AG04450 (cell line): ENCODE results near the gene DMBX1. TPM values are rescaled to one million over a fixed set of nuclear protein-coding genes. Genes with fewer than 3 reads are reported as not detected.

Source experiments
- CTCF ChIA-PET: fragments of 300-600, 350-600 bp; formaldehyde crosslinking; extraction: SDS; loops from one replicate; lab custom pipeline; 2022; ENCODE audit warnings: antibody characterized with exemption, inconsistent platforms; lab: Charles Lee
- POLR2A ChIA-PET: fragments of 350-600 bp; formaldehyde crosslinking; extraction: SDS; loops from one replicate; lab custom pipeline; 2021; ENCODE audit warnings: antibody characterized with exemption, inconsistent platforms; lab: Yijun Ruan, JAX
- DNase-seq: peaks from one replicate; pipeline ENCODE4 v3.0.0-alpha.2; 2011; ENCODE audit warnings: low read depth, low spot score
- H3K27ac ChIP-seq: one replicate; pipeline ENCODE4 v1.5.1; 2012; ENCODE audit warnings: low read depth, low read length, control low read depth
- H3K27me3 ChIP-seq: one replicate; pipeline ENCODE4 v1.6.0; 2012; ENCODE audit warnings: low read length; ENCODE audit not compliant: control insufficient read depth, insufficient read depth
- H3K4me3 ChIP-seq: 2 replicates; pipeline ENCODE4 v1.5.1; 2011; ENCODE audit warnings: mild to moderate bottlenecking, low read depth, low read length, control low read depth
- H3K9me3 ChIP-seq: 2 replicates; pipeline ENCODE4 v1.5.1; 2012; ENCODE audit warnings: low read length; ENCODE audit not compliant: control insufficient read depth, insufficient read depth
- polyA plus RNA-seq: library from polyadenylated mRNA; depleted of rRNA; stranded (reverse); fragments of >200 nt; gene quantifications from 2 replicates; pipeline ENCODE4 v1.2.3, GENCODE V29; 2011
- TF ChIP-seq, protein P1 (sequence below): IDR thresholded peaks from 2 replicates; pipeline ENCODE4 v1.5.1; 2011; ENCODE audit warnings: low read depth, low read length, control low read depth, inconsistent platforms

DMBX1 gene
- polyA plus RNA-seq, 1 experiment: not detected

DNA sequence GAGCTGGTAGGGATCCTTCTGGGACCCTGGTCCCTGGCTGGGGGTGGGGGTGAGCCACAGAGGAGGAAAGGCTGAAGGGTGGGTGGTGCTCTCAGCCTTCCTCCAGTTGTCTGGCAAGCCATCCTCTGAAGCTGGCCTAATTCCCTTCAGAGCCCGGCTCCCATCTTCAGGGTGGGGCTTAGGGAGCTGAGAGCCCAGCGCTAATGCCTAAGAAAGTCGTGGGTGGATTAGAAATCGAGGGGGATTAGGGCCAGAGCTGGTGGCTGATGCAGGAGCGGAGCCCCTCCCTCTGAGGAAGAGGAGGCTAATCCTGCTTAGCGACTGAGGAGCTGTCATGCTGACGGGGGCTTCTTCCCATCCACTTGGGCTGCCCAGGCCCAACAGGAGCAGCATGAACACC is 30.8 kb upstream of the DMBX1 start:
- no peaks in the 10 kb centered on the region for H3K9me3 ChIP-seq
- no peak overlapping the region for H3K27ac ChIP-seq
- DNase-seq: no peak
- POLR2A ChIA-PET: no interaction called here
- CTCF ChIA-PET: interaction anchor here (1.3 to 2.3 kb wide), 2 partner anchors 12 to 13 kb away, joined by 3 to 14 read pairs; no protein-coding TSS in a partner anchor
- H3K27me3 ChIP-seq: peaks cover 61% of the 10 kb centered on the region
- TF ChIP-seq, protein P1, sequence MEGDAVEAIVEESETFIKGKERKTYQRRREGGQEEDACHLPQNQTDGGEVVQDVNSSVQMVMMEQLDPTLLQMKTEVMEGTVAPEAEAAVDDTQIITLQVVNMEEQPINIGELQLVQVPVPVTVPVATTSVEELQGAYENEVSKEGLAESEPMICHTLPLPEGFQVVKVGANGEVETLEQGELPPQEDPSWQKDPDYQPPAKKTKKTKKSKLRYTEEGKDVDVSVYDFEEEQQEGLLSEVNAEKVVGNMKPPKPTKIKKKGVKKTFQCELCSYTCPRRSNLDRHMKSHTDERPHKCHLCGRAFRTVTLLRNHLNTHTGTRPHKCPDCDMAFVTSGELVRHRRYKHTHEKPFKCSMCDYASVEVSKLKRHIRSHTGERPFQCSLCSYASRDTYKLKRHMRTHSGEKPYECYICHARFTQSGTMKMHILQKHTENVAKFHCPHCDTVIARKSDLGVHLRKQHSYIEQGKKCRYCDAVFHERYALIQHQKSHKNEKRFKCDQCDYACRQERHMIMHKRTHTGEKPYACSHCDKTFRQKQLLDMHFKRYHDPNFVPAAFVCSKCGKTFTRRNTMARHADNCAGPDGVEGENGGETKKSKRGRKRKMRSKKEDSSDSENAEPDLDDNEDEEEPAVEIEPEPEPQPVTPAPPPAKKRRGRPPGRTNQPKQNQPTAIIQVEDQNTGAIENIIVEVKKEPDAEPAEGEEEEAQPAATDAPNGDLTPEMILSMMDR: no peak
- no peak overlapping the region for H3K4me3 ChIP-seq

DNA sequence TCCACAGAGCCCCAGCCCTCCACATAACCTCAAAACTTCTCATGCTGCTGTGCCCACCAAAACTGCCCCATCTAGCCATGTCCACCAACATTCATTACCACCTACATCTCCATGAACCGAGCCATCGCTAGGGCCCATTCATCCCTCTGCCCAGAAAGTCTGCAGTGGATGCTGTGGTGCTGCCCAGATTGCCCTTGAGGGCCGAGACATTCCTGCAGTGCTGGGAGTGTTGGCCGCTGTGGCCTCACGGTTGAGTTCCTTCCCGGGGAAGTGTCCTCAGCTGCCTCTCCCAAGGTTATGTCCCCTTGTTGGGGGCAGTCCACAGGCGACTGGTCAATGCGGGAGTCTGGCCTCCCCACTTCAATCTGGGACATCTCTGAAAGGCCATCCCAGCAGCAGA is 30.3 kb upstream of the DMBX1 start:
- no peak overlapping the region for H3K27ac ChIP-seq
- POLR2A ChIA-PET: no interaction called here
- H3K9me3 ChIP-seq: no peaks in the 10 kb centered on the region
- no peak for DNase-seq
- CTCF ChIA-PET: interaction anchor here (1.1 to 2.3 kb wide), 3 partner anchors 12 to 14 kb away, joined by 3 to 14 read pairs (median 5); no protein-coding TSS in a partner anchor
- H3K4me3 ChIP-seq: no peak overlapping the region
- H3K27me3 ChIP-seq: peaks cover 61% of the 10 kb centered on the region
- TF ChIP-seq, protein P1: no peak

DNA sequence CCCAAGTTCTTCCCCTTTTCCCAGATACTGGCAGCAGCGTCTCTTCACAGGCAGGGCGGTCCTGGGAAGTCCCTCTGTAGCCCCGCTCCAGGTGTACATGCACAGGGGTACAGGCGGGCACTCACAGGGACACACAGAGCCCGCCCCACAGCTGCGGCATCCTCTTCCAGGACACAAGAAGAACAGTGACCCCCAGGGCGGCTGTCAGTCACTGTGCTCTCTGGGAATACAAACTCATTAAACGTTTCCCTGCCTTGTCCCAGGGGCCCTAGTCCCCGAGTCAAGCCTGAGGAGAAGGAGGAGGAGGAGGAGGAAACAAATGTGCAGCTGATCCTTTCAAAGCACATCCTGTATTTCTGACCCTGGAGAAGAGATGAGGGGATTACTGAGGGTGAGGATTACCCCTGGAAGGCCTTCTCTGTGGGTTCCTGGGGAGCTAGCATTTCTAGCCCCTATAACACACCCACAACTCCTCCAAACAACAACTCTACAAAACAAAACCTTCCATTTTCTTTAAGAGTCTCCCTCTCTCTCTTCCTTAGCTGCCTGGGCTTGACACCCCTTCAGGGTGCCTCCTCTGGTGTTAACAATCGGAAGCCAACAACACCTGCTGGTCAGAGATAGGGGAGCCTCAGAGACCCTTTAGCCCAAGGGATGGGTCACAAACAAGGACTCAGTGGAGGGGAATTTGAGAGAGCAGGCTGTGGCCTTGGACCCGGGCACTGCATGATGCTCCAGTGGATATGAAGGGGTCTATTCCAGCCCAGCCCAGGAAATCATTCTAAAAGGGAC is 28.4 kb upstream of the DMBX1 start:
- H3K27me3 ChIP-seq: peaks cover 66% of the 10 kb centered on the region
- TF ChIP-seq, protein P1: no peak
- ChIA-PET CTCF (no interaction called here), POLR2A (no interaction called here)
- no peak overlapping the region for H3K4me3 ChIP-seq
- H3K9me3 ChIP-seq: no peaks in the 10 kb centered on the region
- DNase-seq: no peak
- no peak overlapping the region for H3K27ac ChIP-seq

DNA sequence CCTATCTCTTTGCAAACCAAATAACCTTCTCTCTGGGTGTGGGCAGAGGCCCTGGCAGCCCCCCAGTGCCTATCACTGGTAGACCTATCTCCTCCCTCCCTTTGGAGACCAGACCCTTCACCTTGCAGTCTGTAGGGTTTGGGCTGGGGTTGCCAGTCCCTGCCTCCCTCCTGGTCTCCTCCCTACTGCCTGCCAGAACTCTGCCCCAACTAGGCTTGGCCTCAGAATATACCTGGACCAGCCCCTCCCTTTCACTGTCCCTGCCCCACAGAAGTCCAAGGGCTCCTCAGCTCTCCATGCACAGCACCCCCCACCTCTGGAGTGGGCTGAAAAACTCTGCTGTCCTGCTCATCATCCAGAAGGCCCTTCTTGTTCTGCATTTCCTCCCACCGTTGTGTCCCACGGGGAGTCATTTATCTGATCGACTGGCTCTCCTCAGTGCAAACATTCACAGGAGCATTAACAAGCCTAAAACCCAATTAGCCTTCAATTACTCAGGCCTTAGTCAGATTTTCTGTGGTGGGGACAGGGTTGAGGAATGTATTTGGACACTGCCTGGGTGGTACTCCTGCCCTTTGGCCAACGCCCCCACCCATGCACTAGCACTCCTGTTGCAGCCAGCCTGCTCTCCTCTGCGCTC is 27.7 kb upstream of the DMBX1 start:
- H3K4me3 ChIP-seq: no peak overlapping the region
- H3K27ac ChIP-seq: no peak overlapping the region
- CTCF ChIA-PET: no interaction called here
- TF ChIP-seq, protein P1: no peak
- DNase-seq: no peak
- POLR2A ChIA-PET: no interaction called here
- H3K27me3 ChIP-seq: peaks cover 68% of the 10 kb centered on the region
- H3K9me3 ChIP-seq: no peaks in the 10 kb centered on the region; the same call in 1 of the 2 replicates

DNA sequence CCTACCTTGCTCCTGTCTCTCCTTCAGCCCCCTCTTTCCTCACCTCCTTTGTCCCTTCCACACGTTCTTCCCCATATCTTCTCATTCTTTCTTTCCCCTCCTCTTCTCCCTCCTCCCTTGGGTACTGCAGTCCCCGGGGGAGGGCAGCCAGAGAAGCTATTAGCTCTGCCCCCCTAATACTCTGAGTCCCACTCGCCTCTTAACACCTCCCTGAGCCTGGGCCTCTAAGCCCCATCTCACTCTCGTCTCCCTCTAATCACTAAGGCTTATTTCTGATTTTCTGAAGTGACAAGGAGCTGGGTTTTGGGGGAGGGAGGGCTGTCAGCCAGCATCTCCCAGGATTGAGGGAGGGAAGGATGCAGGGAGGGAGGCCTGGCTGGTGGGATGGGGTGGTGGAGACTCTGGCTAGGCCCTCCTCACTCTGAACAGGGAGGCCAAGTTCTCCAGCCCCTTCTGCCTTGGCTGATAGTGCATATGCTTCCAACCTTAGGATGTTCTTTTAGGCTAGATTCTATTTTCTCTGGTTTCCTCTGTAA is 25.6 kb upstream of the DMBX1 start:
- TF ChIP-seq, protein P1: no peak
- H3K27me3 ChIP-seq: peaks cover 81% of the 10 kb centered on the region
- ChIA-PET POLR2A (no interaction called here), CTCF (no interaction called here)
- H3K4me3 ChIP-seq: no peak overlapping the region
- H3K9me3 ChIP-seq: no peaks in the 10 kb centered on the region; the same call in 1 of the 2 replicates
- H3K27ac ChIP-seq: no peak overlapping the region
- DNase-seq: no peak
